HFF-Myc (cell line): ENCODE data around the gene ARID5A.

ENCODE experiments used
- DNase-seq: peaks from one replicate; pipeline ENCODE4 v3.0.0-alpha.2; 2011; ENCODE audit warnings: low read depth; ENCODE audit errors: extremely low read depth
- H3K4me3 ChIP-seq: replicated peaks from 2 replicates; pipeline ENCODE4 v1.5.1; 2011; ENCODE audit warnings: low read depth, mild to moderate bottlenecking, control low read depth, low read length
- CTCF ChIP-seq: IDR thresholded peaks from 2 replicates; pipeline ENCODE4 v1.5.1; 2012; ENCODE audit warnings: mild to moderate bottlenecking, low read depth, low read length, control low read depth; ENCODE audit errors: missing control alignments

ARID5A gene

GRCh38 chr2:96558061-96558460 is 21.5 kb downstream of the ARID5A start:
- no peak for TF ChIP-seq CTCF
- DNase-seq, result no peak
- H3K4me3 ChIP-seq, result no peak overlapping the region

GRCh38 chr2:96558485-96558884 is 21.9 kb downstream of the ARID5A start:
- no peak for TF ChIP-seq CTCF
- H3K4me3 ChIP-seq, result no peak overlapping the region
- DNase-seq, result no peak

GRCh38 chr2:96564026-96564425 is 27.5 kb downstream of the ARID5A start:
- no peak for DNase-seq
- no peak overlapping the region for H3K4me3 ChIP-seq
- no peak for TF ChIP-seq CTCF

GRCh38 chr2:96564563-96564962 is 28.0 kb downstream of the ARID5A start:
- TF ChIP-seq CTCF, result no peak
- no peak overlapping the region for H3K4me3 ChIP-seq
- DNase-seq, result no peak

GRCh38 chr2:96565111-96565510 is 28.6 kb downstream of the ARID5A start:
- H3K4me3 ChIP-seq, result no peak overlapping the region
- DNase-seq, result no peak
- no peak for TF ChIP-seq CTCF

GRCh38 chr2:96568094-96568493 is 31.5 kb downstream of the ARID5A start:
- no peak for TF ChIP-seq CTCF
- no peak for DNase-seq
- no peak overlapping the region for H3K4me3 ChIP-seq

- DNase-seq, result no peak
- TF ChIP-seq CTCF, result peak; percentile 13
- H3K4me3 ChIP-seq, result no peak overlapping the region
Measured at GRCh38 chr2:96574364-96574763, 37.8 kb downstream of the ARID5A start.
